GM10847 (cell line): ENCODE data around the gene GALNT18.

Experiments
- POLR2A ChIP-seq: IDR thresholded peaks from 2 replicates; pipeline ENCODE4 v1.6.1; 2011; ENCODE audit not compliant: insufficient read length; ENCODE audit errors: extremely low read depth

Gene GALNT18

DNA sequence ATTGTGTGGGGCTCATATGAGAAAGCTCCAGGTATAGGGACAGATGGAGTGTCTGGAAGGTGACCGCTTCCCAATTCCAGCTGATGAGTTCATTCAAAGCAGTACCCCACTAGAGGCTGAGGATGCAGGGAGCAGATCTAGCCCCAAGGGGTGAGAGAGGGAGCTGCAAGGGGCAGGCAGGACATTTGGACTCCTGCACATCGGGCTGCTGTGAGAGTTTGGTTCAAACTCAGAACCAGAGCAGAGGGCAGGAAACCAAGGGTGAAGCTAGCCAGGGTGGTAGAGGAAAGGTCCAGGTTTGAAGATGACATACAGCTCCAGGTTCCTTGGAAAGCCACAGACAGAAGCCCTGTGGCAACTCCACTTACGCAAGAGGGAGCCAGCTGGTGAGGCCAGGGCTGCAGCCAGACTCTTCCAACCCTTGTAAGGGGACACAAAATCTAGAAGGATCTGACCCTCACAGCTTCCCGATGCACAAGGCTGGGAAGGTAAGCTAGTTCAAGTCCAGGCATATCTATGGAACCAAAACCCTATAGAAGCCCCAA, 270.7 kb downstream of the GALNT18 start:
- no peak for TF ChIP-seq POLR2A

- no peak for TF ChIP-seq POLR2A
These were observed 271.9 kb downstream of the GALNT18 start for GRCh38 chr11:11349870-11350337.

- TF ChIP-seq POLR2A: no peak
These were observed 272.5 kb downstream of the GALNT18 start for GRCh38 chr11:11349106-11349825.

GRCh38 chr11:11348303-11348702, 273.5 kb downstream of the GALNT18 start:
- TF ChIP-seq POLR2A: no peak

DNA sequence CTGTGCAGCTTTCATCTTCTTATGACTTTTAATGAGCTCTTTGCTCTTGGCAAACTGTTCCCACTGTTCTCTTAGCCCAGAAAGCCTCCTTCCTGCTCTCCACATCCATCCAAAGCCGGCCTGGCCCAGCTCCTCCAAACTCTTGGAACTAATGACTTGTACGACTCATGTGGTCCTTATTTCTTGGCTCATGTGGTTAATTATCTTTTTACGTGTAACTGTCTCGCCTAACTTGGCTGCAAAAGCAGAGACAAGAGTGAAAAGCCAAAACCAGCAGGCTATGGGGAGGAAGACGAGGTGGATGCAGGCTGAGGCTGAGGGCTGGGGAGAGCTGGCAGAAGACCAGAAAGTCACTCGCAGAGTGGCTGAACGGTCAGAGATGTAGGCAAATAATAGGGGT, 274.2 kb downstream of the GALNT18 start:
- no peak for TF ChIP-seq POLR2A

GRCh38 chr11:11346303-11346702, 275.5 kb downstream of the GALNT18 start:
- no peak for TF ChIP-seq POLR2A

GRCh38 chr11:11345099-11345498, 276.7 kb downstream of the GALNT18 start:
- no peak for TF ChIP-seq POLR2A

- no peak for TF ChIP-seq POLR2A
These were observed 277.8 kb downstream of the GALNT18 start for GRCh38 chr11:11344045-11344444.

- no peak for TF ChIP-seq POLR2A
These were observed 283.5 kb downstream of the GALNT18 start for GRCh38 chr11:11338304-11338703.

DNA sequence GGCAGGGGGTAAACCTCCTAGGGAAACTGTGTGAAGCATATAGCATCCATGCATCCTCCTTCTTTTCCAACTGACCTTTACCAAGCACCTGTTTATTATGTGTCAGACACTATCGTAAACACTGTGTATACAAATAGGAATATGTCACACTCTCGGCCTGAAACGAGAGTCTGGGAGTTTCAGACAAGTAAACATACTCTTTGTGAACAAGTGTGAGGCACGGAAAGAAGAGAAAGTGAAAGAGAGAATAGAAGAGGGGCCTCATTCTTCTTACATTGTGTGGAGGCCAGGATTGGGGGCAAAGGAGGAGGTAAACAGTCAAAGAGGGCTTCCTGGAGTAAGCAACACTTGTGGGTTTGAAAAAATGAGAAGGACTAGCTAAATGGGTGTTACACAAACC, 285.1 kb downstream of the GALNT18 start:
- no peak for TF ChIP-seq POLR2A

- TF ChIP-seq POLR2A: no peak
These were observed 286.8 kb downstream of the GALNT18 start for GRCh38 chr11:11335043-11335442.

DNA sequence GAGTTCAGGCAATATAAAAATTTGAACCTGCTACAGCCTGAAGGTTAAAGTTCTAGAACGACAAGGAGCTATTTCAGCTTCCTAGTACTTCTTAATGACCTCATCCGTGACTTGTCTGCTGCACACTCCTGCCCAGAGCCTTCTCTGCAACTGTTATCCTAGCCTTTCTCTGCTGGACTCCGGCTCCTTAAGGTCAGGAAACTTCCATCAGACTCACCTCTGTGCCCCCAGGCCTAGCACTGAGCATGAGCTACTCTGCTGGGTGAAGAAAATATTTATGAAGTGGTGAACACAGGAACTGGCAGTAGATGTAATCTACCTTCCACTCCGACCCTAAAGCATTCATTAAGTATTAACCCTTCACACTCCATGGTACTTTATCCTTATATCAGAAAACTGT, 287.2 kb downstream of the GALNT18 start:
- no peak for TF ChIP-seq POLR2A

GRCh38 chr11:11332141-11332710, 289.6 kb downstream of the GALNT18 start:
- TF ChIP-seq POLR2A: no peak

DNA sequence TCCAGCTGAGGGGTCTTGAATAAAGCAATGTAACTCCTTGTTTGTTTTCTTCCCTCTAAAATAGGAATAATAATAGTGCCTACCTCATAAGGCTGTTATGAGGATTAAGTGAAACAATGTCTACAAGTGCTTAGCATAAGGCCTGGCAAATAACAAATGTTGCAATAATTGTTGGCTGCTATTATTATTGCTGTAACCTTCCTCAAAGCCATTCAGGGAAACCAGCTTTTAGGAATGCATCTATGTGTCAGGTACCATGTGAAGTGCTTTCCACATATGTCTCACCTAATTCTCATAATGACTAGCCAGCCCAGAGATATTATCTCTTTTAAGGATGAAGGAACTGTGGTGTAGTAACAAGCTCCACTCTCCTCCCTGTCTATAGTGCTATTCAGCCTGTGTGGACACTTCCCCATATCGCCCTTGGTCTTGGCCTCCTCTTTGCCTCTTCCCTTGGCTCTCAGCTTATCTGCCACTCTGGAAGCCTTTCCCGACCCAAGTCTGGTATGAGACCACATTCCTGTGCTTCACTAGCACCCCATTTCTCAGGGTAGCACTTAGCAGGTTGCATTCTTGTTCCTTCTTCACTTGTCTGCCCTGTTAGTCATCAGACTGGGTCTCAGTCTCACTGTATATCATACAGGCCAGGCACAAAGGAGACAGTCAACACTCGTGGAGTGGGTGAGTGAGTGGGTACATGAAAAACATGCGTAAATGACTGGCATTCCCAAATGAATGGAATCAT, 292.6 kb downstream of the GALNT18 start:
- no peak for TF ChIP-seq POLR2A

DNA sequence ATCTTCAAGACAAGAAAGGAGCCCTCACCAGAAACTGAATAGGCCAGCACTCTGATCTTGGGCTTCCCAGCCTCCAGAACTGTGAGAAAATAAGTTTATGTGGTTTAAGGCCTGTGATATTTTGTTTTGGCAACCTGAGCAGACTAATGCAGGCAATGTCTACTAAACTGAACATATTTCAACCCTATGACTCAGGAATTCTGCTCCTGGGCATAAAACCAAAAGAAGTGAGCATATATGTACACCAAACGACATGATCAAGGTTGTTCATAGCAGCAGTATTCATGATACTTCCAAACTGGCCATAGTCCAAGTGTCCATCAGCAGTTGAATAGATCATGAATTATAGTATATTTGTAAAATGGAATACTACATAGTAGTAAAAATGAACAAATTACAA, 297.7 kb downstream of the GALNT18 start:
- TF ChIP-seq POLR2A: no peak

DNA sequence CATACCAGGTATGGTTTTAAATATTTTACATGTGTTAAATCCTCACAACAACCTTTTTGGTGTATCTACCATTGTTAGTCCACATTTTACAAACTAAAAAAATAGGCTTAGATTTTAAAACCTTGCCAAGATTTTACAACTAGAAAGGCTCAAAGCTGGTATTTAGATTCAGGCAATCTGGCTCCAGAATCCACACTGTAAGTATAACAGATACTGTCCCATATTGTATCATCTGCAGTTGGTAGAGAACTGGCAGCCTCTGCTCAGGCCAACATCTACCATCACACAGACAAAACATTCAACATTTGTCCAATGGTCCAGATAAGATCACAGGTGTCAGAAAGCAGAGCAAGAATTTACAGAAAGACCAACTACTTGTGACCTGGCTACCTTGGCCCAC, 299.7 kb downstream of the GALNT18 start:
- TF ChIP-seq POLR2A: no peak
